Right ventricle myocardium inferior (tissue), 1 donor: Measurements from ENCODE around the gene TMCC2. TPM values are rescaled to one million over a fixed set of nuclear protein-coding genes. Genes with fewer than 3 reads are reported as not detected.
"Not testable (repeated sequence)": the region's sequence is repeated elsewhere in the genome, so short reads cannot be mapped to it uniquely, and the experiment has no call there.

Experiments used
- ATAC-seq: fragments of 200-7000 bp; cut with Tn5 transposase; one replicate; pipeline ENCODE4 v1.9.1; 2020; ENCODE audit warnings: mild to moderate bottlenecking, moderate library complexity
- DNase-seq: peaks from one replicate; pipeline ENCODE4 v3.0.0; 2021; ENCODE audit errors: missing footprints
- intact Hi-C: fragments of 100-400 bp; cut with DNase I; formaldehyde crosslinking; loops from one replicate; pipeline ENCODE4 v1.11.0; 2022
- long read RNA-seq: library from polyadenylated mRNA; unstranded; transcript quantifications from one replicate; pipeline ENCODE4 v2.0.0, GENCODE V29; 2021
- total RNA-seq: library from RNA; stranded (reverse); fragmentation: NEBNext Ultra II Directional; extraction: Animal tissue kit (Norgen Biotek cat#: 25700); gene quantifications from one replicate; pipeline ENCODE4 v1.2.1, GENCODE V29; 2021
- donor health status: DM: no; HTN: yes; CAD: no; lungs with severe emphysema.

Gene TMCC2
- 1.2 TPM for total RNA-seq
- long read RNA-seq, partial matches to known transcripts: 0 of 2 reads
- long read RNA-seq, other reads (novel, unspliced or antisense): 0 of 2 reads

DNA sequence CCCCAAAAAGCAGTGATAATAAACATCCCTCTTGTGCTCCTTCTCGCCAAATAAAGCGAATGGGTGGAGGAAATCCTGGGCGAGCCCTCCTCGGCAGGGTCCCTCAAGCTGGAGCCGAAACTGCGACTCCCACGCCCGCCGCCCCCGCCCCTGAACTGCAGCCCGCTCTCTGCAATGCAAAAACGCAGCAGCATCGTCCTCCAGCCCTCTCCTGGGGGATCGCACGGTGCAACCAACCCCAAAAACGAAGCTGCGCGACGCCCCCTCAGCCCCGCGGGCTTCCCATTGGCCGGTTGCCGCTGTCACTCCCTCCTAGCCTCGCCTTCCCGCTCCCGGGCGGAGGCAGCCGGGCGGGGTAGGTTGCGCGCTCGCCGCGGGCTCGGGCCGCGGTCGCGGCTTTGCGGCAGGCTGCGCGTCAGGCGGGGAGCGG is at the start of gene TMCC2:
TMCC2 (plus strand) TSS at position 363 of the 430 bp plus-strand sequence. CDS start 619 bp downstream, outside the sequence.
- ATAC-seq: peak; percentile 97
- intact Hi-C loops: loop anchor here (2.0 kb wide), 1 partner anchor 29 kb away; no protein-coding TSS in a partner anchor

GRCh38 chr1:205179842-205180241 is 47.9 kb upstream of the TMCC2 start:
- intact Hi-C loops: no loop called here
- no peak for DNase-seq
- no peak for ATAC-seq

More for the DNA sequence above, at the start of gene TMCC2:
- peak; percentile 92 for DNase-seq

- intact Hi-C loops, ATAC-seq, DNase-seq: not testable (repeated sequence)
Measured at GRCh38 chr1:205180331-205180730, 47.4 kb upstream of the TMCC2 start.

DNA sequence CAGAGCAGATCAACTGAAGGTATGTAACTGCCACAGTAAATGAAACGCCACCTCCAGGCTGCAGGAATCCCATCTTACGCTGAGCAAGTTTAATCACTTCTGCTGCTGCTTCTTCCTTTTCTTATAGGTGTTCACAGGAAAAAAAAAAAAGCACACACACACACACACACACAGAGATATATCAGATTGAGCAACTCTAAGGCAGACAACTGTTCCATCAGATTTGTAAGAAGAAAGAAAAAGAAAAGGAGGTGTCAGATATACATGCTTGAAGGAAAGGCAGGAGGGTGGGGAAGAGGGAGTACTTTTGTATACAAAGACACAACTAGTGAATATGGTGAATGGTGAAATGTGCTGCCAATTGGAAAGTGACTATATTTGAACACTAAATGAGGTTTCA is 44.8 kb upstream of the TMCC2 start:
- ATAC-seq: no peak

GRCh38 chr1:205183676-205184335 is 43.9 kb upstream of the TMCC2 start:
- DNase-seq (no peak), ATAC-seq (peak; percentile 48)
- intact Hi-C loops: no loop called here

More for the DNA sequence above, 44.8 kb upstream of the TMCC2 start:
- intact Hi-C loops: no loop called here
- no peak for DNase-seq

DNA sequence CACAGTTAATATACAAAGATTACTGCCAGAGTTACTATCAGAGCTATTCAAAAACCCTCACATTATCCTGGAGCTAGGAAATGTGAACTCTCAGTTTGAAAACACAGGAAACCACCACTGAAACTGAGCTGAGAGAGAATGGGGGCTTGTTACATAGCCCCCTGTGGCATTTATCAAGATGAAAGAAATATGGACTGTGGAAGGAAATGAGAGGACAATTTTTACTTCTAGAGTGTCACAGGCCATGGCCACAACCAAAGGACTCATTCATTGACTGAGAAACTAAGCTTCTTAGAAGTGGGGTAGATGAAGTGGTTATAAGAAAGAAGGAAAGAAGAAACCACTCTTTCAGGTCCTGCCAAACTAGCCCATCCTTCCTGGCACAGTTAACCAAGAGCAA is 41.6 kb upstream of the TMCC2 start:
- intact Hi-C loops: no loop called here
- DNase-seq (no peak), ATAC-seq (no peak)

- DNase-seq: no peak
- intact Hi-C loops: no loop called here
- ATAC-seq: no peak
Measured at GRCh38 chr1:205187420-205187819, 40.3 kb upstream of the TMCC2 start.

DNA sequence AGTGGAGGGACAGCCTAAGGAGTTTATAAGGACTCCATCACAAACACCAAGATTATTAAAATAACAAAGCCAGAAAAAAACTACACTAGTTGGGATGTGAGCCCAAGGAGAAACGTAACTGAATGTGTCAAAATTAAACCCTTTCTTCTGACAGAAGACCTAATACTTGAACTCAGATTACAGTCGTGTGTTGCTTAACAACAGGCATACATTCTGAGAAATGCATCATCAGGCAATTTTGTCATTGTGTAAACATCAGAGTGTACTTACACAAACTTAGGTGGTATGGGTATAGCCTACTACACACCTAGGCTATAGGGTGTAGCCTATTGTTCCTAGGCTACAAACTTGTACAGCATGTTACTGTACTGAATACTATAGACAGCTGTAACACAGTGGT is 39.6 kb upstream of the TMCC2 start:
- ATAC-seq (no peak), DNase-seq (no peak)
- intact Hi-C loops: no loop called here

- DNase-seq (no peak), ATAC-seq (no peak)
- intact Hi-C loops: no loop called here
Measured at GRCh38 chr1:205188596-205188995, 39.1 kb upstream of the TMCC2 start.

GRCh38 chr1:205189131-205189530 is 38.6 kb upstream of the TMCC2 start:
- intact Hi-C loops: no loop called here
- ATAC-seq (no peak), DNase-seq (no peak)

DNA sequence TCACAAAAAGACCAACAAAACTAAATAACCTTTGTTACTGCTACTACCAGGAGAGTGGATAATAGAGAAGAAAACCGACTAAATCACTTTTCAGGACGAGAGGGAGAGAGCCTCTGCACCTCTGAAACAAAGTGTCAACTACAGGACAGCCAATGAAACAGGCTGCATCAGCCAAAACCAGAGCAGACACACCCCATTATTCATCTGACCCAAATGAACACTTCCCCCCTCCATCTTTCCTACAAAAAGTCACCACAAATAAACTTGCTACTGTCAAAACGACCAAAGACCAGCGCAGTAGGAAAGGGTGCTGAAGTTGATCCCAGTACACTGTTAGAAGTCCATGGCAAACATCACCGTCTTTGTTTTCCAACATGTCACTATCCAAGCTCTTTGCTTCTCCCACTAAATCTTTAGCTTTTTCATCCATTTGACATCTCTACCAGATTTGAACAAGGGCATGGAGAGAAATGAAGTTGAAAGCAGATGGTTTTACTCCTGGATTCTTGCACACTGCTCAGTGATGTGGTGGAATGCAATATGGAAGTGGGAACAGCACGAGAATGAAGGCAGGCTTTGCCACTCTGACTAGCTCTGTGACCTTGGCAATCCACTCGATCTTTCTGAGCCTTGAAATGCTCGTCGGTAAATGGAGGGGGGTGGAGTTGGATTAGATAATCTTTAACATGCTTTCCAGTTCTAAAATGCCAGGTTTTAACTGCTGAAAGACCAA is 36.7 kb upstream of the TMCC2 start:
- ATAC-seq (no peak), DNase-seq (no peak)
- intact Hi-C loops: no loop called here

DNA sequence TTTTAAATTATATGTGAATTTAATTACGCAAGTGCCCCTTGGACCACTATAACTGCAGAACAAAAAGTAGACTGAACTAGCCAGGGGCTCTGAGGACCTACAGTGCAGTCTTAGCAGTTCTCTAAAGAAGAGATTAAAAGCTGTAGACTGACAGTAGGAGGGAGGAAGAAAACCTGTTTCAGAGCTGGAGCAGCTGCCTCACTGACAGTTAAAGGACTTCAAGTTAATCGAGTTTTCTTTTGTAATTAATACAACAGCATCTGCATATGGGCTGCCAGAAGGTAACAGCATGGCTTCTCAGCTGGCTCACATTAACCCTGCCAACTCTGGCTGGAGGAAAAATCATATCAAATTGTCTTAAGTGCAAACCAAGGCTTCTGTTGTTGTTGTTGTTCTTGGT is 36.1 kb upstream of the TMCC2 start:
- intact Hi-C loops: no loop called here
- ATAC-seq: no peak

GRCh38 chr1:205192287-205192686 is 35.5 kb upstream of the TMCC2 start:
- intact Hi-C loops: no loop called here
- DNase-seq (no peak), ATAC-seq (no peak)

More for the DNA sequence above, 36.1 kb upstream of the TMCC2 start:
- no peak for DNase-seq

DNA sequence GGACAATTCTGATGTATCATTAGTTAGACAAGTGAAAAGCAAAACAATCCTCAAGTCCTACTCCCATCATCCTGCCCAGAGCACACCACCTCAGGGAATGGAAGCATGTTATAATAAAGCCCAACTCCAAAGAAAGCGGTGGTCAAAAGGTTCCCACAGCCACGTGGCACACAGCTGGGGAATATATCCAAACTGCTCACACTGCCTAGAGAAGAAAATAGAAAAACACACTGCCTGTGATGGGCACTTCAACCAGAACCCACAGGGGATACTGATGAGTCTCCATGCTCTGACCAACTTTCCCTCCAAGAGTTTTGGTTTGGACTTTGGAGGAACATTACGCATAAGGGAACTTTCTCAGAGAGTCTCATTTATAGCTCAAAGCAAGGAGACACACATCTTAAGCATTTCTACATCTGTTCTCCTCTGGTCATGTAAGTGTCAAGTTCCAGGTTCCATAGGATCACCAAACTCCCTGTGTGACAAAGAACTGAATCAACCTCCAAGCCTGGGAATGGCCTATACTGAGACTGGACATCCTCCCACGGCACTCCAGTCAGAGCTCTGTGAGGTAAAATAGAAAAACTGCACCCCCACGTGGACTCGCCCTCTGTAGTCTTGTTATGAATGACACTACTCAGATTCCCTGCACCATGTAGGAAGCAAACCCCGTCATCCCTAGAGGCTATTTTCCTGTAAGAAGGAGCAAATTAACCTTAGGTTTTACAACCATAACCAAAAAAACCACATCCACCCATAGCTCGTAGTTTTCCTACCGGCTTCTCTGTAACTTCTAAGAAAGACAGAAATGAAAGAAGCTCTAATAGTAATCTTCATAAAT is 28.4 kb upstream of the TMCC2 start:
- no peak for ATAC-seq
- no peak for DNase-seq
- intact Hi-C loops: no loop called here

GRCh38 chr1:205199931-205200299 is 27.8 kb upstream of the TMCC2 start:
- intact Hi-C loops: no loop called here
- no peak for DNase-seq
- no peak for ATAC-seq

DNA sequence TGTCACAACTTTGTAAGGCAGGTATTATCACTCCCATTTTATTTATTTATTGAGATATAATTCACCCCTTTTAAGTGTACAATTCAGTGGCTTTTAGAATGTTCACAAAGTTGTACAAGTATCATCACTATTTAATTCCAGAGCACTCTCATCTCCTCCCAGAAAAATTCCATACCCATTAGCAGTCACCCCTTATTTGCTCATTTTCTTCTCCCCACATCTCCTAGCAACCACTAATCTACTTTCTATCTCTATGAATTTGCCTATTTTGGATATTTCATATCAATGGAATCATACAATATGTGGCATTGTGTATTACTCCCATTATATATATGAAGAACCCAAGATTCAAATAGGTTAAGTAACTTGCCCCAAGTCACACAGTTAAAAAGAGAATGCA is 23.2 kb upstream of the TMCC2 start:
- DNase-seq (no peak), ATAC-seq (no peak)
- intact Hi-C loops: no loop called here

DNA sequence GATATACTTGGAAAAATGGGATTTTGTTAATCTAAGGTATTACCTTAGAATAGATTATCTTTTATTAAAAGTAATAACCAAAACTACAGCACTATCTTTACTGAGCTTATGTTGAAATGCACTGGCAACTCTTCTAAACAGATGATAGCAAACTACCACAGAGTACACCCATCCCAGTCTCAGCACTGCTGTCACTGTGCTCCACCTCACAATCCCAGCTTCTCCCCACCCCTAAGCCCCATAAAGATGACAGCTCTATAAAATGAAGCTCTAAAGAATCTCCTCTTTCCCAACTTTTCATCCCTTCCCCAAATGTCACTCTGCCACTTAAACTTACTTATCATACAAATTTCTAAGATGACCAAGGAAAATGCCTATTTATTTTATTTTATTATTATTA is 22.7 kb upstream of the TMCC2 start:
- intact Hi-C loops: no loop called here
- ATAC-seq (no peak), DNase-seq (no peak)

DNA sequence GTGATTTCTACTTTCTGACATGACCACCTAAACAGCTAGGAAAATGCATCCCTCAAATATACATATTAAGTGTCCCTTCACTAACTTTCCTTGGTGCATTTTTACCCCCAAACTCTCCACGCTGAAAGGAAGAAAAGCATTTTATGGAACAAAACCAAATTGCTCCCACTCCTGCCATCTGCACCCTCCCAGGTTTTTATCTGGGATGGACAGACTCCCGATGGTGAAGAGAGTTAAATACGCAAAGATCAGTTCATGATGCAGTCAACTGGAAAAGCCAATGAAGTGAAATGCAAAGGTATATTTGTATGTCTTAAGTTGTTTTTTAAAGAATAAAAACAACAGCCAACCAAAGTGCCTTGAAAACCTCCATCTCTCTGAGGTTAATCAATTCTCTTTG is 18.9 kb upstream of the TMCC2 start:
- ATAC-seq (no peak), DNase-seq (no peak)
- intact Hi-C loops: no loop called here

GRCh38 chr1:205210756-205211168 is 17.0 kb upstream of the TMCC2 start:
- intact Hi-C loops: loop anchor here (5.0 kb wide), 1 partner anchor 88 kb away; the partner anchor contains the start of gene RBBP5
- ATAC-seq: no peak
- peak; percentile 74 for DNase-seq
